K562 (cell line): ENCODE results near the gene L3MBTL1. TPM values are rescaled to one million over a fixed set of nuclear protein-coding genes. Genes with fewer than 3 reads are reported as not detected.

Experiments used
- ARNT ChIP-seq, 2 experiments: fragments of 450-650 bp; IDR thresholded peaks; 2 replicates each; pipeline ENCODE4 v1.6.1; 2016; ENCODE audit warnings: mild to moderate bottlenecking in 1 of 2
- DDX20 ChIP-seq: fragments of 450-650 bp; IDR thresholded peaks from 2 replicates; pipeline ENCODE4 v1.6.1; 2016; ENCODE audit warnings: missing genetic modification characterization, low read depth, mild to moderate bottlenecking, missing compliant biosample characterization, moderate library complexity
- ERF ChIP-seq: fragments of 450-650 bp; formaldehyde crosslinking; IDR thresholded peaks from 2 replicates; pipeline ENCODE4 v1.4.0; 2020; ENCODE audit warnings: mild to moderate bottlenecking, mixed read lengths
- EWSR1 ChIP-seq: fragments of 450-650 bp; IDR thresholded peaks from 2 replicates; pipeline ENCODE4 v1.6.1; 2018; ENCODE audit warnings: borderline replicate concordance, mild to moderate bottlenecking, low read depth, moderate library complexity; ENCODE audit not compliant: partially characterized antibody
- EZH2 ChIP-seq: IDR thresholded peaks from 2 replicates; pipeline ENCODE4 v1.6.1; 2012; ENCODE audit warnings: low read depth, mild to moderate bottlenecking, inconsistent platforms, low read length, borderline replicate concordance
- MAFF ChIP-seq: IDR thresholded peaks from 2 replicates; pipeline ENCODE4 v1.6.1; 2012; ENCODE audit warnings: low read length, improper control_type of control experiment
- POLR2B ChIP-seq: fragments of 450-650 bp; IDR thresholded peaks from 2 replicates; pipeline ENCODE4 v1.6.1; 2018; ENCODE audit warnings: low read depth; ENCODE audit not compliant: partially characterized antibody
- RCOR1 ChIP-seq, 2 experiments: IDR thresholded peaks; 2 replicates each; pipeline ENCODE4 v1.6.1; 2012; ENCODE audit warnings: low read depth in 2 of 2, low read length in 2 of 2, borderline replicate concordance in 1 of 2, improper control_type of control experiment in 1 of 2
- SMAD2 ChIP-seq: fragments of 150-350 bp; IDR thresholded peaks from 2 replicates; pipeline ENCODE4 v1.6.1; 2014; ENCODE audit warnings: low read depth, mild to moderate bottlenecking, low read length
- SOX6 ChIP-seq: fragments of 450-650 bp; IDR thresholded peaks from 2 replicates; pipeline ENCODE4 v1.6.1; 2014; ENCODE audit warnings: mild to moderate bottlenecking
- SRF ChIP-seq, 2 experiments: fragments of 250-450, 450-650 bp in 1 of 2; sonication (Bioruptor Pico) in 1 of 2; sonication (generic) in 1 of 2; formaldehyde crosslinking; IDR thresholded peaks; 2 replicates each; pipeline versions ENCODE4 v1.5.0 to v1.5.1; 2020 to 2022; ENCODE audit warnings: mild to moderate bottlenecking in 1 of 2, missing genetic modification reagents in 1 of 2
- TAF15 ChIP-seq: fragments of 200-400 bp; formaldehyde crosslinking; IDR thresholded peaks from 2 replicates; pipeline ENCODE4 v1.6.1; 2017; ENCODE audit warnings: mild to moderate bottlenecking, low read depth, low read length, moderate library complexity
- TAL1 ChIP-seq: fragments of 450-650 bp; IDR thresholded peaks from 2 replicates; pipeline ENCODE4 v1.6.1; 2016; ENCODE audit warnings: mild to moderate bottlenecking
- U2AF1 ChIP-seq: fragments of 200-400 bp; formaldehyde crosslinking; optimal IDR thresholded peaks from 2 replicates; pipeline ENCODE3; 2017; ENCODE audit warnings: mild to moderate bottlenecking, low read depth, low read length, moderate library complexity
- ZBTB1 ChIP-seq: sonication (generic); formaldehyde crosslinking; IDR thresholded peaks from 2 replicates; pipeline ENCODE4 v1.8.1; 2023; ENCODE audit warnings: missing genetic modification reagents, low read depth, mild to moderate bottlenecking, borderline replicate concordance
- ZNF655 ChIP-seq: fragments of 250-450 bp; sonication (Bioruptor Pico); IDR thresholded peaks from 2 replicates; pipeline ENCODE4 v1.5.0; 2021
- ZNF699 ChIP-seq: fragments of 250-450 bp; sonication (Bioruptor Pico); IDR thresholded peaks from 2 replicates; pipeline ENCODE4 v1.8.0; 2021; ENCODE audit warnings: mild to moderate bottlenecking, moderate library complexity; ENCODE audit not compliant: insufficient replicate concordance
- ZNF75A ChIP-seq: fragments of 450-650 bp; formaldehyde crosslinking; IDR thresholded peaks from 2 replicates; pipeline ENCODE4 v1.4.0; 2020; ENCODE audit warnings: mild to moderate bottlenecking
- polyA plus RNA-seq, 8 experiments: library from polyadenylated mRNA; depleted of rRNA in 4 of 8; stranded (reverse) in 5 of 8; unstranded in 3 of 8; fragments of >200 nt; fragmentation: Nextera tagmentation in 2 of 8; fragmentation: Illumina TruSeq in 1 of 8; extraction: Ambion mirVana in 2 of 8; extraction: Trizol in 1 of 8; gene quantifications; 2 replicates each; pipeline versions ENCODE4 v1.2.1 to v1.2.3, GENCODE V29; 2011 to 2014; ENCODE audit warnings: inconsistent platforms in 1 of 8, missing spikeins in 1 of 8
- total RNA-seq, 7 experiments: library from RNA; depleted of rRNA in 6 of 7; stranded (reverse); fragments of >200 nt in 6 of 7; fragmentation: Illumina TruSeq in 2 of 7; extraction: Trizol in 2 of 7; gene quantifications; 2 replicates each; pipeline versions ENCODE4 v1.2.1 to v1.2.3, GENCODE V29; 2011 to 2021; ENCODE audit warnings: low replicate concordance in 1 of 7
- TF ChIP-seq, protein P1 (sequence below): IDR thresholded peaks from 2 replicates; pipeline ENCODE4 v1.6.1; 2016; ENCODE audit warnings: missing genetic modification characterization, missing compliant biosample characterization
- TF ChIP-seq, protein P2 (sequence below), 2 experiments: fragments of 450-650 bp; conservative IDR thresholded peaks; 2 replicates each; pipeline ENCODE4 v1.6.1; 2017; ENCODE audit warnings: mild to moderate bottlenecking in 2 of 2, moderate library complexity in 2 of 2

The L3MBTL1 gene
- total and polyA plus RNA-seq, 9 of the 15 experiments (the other 6 are each of a cell fraction or from before 2014, with no cell fraction given): 0.77 to 10.0 (median 4.4) TPM

DNA sequence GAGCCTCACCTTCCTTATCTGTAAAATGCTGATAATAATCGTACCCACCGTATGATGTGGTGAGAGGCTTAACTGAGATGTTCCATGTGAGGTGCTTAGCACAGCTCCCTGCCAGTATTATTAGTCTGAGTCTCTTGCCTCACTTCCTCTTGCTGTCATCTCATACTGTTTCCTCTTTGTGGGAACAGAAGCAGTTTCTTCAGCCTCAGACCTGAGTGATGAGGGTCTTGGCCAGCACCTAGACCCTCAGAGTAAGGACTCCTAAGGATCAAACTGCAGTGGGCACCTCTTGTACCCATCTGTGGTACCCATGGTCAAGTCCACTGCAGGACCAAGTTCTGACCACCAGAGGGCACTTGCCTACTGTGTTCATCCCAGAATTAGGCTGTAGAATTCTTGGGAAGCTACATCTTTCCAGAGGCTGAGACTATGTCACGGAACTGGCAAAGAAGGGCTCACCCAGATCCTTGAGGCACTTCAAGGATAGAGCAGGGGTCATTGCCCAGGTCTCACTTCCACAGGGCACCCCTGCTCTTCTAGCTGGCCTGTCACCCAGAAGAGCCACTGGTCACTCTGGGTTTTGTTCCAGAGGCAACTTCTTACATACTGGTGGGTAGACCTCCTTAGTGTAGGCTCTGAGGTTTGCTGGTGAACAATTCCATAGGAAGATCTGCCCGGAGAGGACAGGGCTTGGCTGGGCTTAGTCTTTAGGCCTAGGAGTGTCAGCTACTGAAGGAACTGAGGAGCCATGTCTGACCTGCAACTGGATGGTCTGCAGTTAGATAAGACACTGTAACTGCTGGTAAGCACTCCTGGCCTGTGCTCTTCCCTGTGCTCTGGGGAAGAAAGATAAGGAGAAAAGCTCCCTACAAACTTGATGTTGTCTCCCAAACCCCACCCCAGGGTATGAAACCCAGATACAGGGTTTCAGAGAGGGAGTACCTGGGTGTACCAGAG lies 30.7 kb downstream of the L3MBTL1 start (continued):
- no peak for TF ChIP-seq SRF (CRISPR knock-in tag; IDR thresholded peaks at IDR 0.05)
- TF ChIP-seq MAFF: no peak
- no peak for TF ChIP-seq POLR2B
- TF ChIP-seq SOX6: peak; percentile 79; the same call in 1 of the 2 replicates
- no peak for TF ChIP-seq ERF (CRISPR knock-in tag)
- TF ChIP-seq ARNT (IDR thresholded peaks at IDR 0.05): no peak
- no peak for TF ChIP-seq SMAD2
- TF ChIP-seq, protein P1, sequence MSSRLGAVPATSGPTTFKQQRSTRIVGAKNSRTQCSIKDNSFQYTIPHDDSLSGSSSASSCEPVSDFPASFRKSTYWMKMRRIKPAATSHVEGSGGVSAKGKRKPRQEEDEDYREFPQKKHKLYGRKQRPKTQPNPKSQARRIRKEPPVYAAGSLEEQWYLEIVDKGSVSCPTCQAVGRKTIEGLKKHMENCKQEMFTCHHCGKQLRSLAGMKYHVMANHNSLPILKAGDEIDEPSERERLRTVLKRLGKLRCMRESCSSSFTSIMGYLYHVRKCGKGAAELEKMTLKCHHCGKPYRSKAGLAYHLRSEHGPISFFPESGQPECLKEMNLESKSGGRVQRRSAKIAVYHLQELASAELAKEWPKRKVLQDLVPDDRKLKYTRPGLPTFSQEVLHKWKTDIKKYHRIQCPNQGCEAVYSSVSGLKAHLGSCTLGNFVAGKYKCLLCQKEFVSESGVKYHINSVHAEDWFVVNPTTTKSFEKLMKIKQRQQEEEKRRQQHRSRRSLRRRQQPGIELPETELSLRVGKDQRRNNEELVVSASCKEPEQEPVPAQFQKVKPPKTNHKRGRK (tag): no peak
- no peak for TF ChIP-seq ZNF655
- no peak for TF ChIP-seq ZNF699
- no peak for TF ChIP-seq ZBTB1 (CRISPR knock-in tag)
- no peak for TF ChIP-seq TAF15
- TF ChIP-seq TAL1: peak; percentile 96
- no peak for TF ChIP-seq DDX20
- peak; percentile 51 to 83; a peak in 2 of 4 replicates for TF ChIP-seq RCOR1 (IDR thresholded peaks at IDR 0.05; ENCODE audit: borderline replicate concordance in 1 of 2, low read depth in 2 of 2, low read length in 2 of 2)
- no peak for TF ChIP-seq EZH2
- TF ChIP-seq ZNF75A (CRISPR knock-in tag): no peak
- TF ChIP-seq, protein P2, sequence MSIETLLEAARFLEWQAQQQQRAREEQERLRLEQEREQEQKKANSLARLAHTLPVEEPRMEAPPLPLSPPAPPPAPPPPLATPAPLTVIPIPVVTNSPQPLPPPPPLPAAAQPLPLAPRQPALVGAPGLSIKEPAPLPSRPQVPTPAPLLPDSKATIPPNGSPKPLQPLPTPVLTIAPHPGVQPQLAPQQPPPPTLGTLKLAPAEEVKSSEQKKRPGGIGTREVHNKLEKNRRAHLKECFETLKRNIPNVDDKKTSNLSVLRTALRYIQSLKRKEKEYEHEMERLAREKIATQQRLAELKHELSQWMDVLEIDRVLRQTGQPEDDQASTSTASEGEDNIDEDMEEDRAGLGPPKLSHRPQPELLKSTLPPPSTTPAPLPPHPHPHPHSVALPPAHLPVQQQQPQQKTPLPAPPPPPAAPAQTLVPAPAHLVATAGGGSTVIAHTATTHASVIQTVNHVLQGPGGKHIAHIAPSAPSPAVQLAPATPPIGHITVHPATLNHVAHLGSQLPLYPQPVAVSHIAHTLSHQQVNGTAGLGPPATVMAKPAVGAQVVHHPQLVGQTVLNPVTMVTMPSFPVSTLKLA (conservative IDR thresholded peaks at IDR 0.05): no peak; a peak in 1 of 4 replicates
- TF ChIP-seq U2AF1: no peak
- TF ChIP-seq EWSR1: no peak
